ENCODE data around the gene MCF2L2.
A peak's percentile ranks its signal among the peaks of the same experiment; 100 is the strongest.

Gene MCF2L2

GRCh38 chr3:183293966-183294365, 134.5 kb downstream of the MCF2L2 start:
- DNase-seq (ENCODE audit: low read depth): no peak

DNA sequence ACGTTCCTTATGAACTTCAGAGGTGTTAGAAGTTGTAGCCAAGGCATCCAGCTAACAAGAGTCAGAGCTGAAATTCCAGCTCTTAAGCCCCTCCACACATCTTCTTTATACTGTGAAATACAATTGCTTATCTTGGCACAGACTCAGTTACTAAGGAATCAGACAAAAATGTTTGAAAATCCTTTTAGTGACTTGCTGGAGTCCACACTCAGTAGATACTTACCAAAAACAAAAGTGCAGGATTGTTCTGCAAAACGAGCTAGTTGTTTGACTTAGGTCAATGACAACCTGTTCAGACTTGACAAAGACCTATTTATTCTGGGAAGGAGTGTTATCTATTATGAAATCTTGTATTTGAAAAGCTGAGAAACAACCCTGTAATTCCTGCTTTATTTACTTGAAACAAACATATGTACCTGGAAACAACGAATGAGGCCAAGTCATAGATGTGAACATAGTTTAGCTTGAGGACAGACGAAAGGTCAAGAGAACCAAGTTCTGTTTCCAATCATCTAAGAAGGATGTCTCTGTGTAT, 136.9 kb downstream of the MCF2L2 start:
- DNase-seq (ENCODE audit: low read depth): no peak

DNA sequence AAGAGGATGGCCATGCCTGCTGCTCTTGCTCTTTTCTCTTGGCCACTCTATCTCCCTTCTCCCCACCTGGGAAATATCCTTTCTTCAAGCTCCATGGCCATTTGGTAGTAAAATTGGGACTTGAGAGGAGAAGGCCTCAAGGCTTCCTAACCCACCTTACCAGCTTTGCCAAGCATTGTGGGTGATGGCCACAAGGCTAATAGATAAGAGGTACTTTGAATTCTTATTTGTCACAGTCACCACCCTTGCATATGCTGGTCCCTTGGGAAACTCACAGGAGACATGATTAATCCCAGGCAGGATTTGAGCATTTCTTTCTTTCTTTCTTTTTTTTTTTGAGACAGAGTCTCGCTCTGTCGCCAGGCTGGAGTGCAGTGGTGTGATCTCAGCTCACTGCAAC, 138.2 kb downstream of the MCF2L2 start:
- no peak for DNase-seq (ENCODE audit: low read depth)

DNA sequence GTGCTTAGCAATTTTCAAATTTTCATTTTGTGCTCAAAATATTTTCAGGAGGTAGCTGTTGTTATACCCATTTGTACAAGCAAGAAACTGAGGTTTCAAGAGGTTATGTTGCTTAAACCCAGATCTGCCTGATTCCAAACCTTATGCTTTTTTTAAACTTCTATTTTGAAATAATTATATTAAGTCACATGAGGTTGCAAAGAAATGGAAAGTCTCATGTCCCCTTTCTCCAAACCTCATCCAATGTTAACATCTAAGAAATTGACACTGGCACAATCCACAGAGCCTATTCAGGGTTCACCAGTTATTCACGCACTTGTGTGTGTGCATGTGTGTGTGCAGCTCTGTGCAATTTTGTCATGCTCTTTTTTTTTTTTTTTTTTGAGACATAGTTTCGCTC, 140.3 kb downstream of the MCF2L2 start:
- DNase-seq (ENCODE audit: low read depth): no peak

GRCh38 chr3:183287301-183287971, 141.0 kb downstream of the MCF2L2 start:
- peak; percentile 67 for DNase-seq (ENCODE audit: low read depth)

DNA sequence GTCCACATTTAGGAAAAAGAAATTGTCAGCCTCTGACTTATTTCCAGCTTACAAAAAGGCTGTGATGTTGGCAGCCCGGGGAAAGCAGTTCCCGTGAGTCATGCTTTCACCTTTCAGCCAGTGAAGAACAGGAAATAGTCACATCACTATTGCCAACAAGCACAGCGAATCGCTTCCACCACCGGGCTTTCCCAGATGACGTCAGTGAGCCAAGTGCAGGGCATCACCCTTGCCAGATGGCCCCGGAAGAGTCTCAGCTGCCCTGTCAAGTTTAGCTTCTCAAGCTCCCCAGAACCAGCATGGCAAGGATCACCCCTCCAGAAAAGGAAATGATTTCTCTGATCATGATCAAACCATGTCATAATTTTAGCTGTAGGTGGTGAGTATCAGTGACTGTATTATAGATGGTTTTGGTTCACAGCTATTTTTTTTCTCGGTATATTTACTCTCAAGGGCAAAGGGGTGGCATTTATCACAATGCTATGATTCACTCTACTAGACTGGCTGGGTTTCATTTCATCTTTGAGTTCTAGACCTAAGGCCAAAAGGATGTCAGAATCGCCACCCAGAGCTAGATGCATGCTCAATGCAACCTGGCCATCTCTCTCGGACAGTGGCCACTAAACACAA, 142.5 kb downstream of the MCF2L2 start:
- peak; percentile 98 for DNase-seq (ENCODE audit: low read depth)

GRCh38 chr3:183285318-183285717, 143.1 kb downstream of the MCF2L2 start:
- DNase-seq (ENCODE audit: low read depth): no peak

DNA sequence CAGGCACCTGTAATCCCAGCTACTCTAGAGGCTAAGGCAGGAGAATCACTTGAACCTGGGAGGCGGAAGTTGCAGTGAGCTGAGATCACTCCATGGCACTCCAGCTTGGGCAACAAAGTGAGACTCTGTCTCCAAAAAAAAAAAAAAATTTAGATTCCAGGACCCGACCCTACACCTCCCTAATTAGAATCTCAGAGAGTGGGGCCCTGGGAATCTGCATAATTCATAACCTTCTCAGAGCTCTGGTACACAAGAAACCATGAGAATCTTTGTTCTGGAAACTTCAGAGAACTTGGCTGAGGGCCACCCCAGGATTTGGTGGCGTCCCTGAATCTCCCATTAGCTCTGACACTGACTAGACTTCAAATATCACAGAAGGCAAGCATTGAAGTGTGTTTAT, 143.8 kb downstream of the MCF2L2 start:
- no peak for DNase-seq (ENCODE audit: low read depth)

GRCh38 chr3:183283886-183284285, 144.5 kb downstream of the MCF2L2 start:
- peak; percentile 71 for DNase-seq (ENCODE audit: low read depth)

DNA sequence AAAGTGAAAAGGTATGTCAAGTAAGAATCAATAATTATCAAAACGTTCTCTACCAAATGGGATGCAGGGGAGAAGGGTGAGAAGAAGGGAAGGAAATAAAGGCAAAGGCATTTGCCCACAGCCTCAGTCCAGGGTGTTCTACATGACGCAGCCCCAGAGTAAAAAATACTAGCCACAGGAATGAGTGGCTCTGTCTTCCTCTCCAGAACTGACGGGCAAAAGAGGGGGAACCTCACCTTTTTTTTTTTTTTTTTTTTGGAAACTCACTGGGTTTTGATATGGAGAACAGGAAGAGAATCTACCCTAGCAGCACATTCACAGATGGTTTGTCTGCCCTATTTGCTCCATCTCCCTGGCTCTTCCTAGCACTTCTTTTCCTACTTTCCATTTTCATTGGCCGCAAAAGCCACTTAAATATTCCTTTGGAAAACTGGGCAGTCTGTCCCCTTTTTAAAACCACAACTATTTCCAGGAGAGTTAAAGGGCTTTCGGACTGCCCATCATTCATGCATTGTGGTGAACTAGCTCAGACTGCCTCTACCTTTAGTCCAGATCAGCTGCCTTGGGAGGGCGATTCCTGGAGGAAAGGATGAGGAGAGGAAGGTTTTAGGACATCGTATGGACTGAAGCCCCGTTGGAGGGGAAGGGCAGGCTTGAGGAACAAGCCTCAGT, 147.2 kb downstream of the MCF2L2 start:
- no peak for DNase-seq (ENCODE audit: low read depth)

DNA sequence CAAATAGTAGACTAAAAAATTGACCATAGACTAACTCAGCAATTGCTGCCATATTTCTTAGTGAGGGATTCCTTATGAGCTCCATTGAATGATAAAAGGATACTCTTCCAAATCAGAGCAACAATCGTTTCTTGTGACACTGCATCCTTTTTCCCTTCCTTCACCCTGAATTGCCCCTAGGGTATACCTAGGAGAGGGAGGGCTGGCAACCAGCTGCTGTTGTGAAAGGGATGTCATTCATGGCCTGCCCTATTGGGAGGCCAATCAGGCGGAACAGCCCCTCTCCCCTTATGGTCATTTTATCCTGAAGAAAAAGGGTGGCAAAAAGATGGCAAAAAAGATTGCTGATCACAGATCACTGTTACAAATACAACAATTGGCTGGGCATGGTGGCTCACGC, 149.0 kb downstream of the MCF2L2 start:
- DNase-seq (ENCODE audit: low read depth): no peak

- DNase-seq (ENCODE audit: low read depth): peak; percentile 56
Observed at GRCh38 chr3:183278479-183279088, 149.8 kb downstream of the MCF2L2 start.

- no peak for DNase-seq (ENCODE audit: low read depth)
Observed at GRCh38 chr3:183277260-183277659, 151.2 kb downstream of the MCF2L2 start.

DNA sequence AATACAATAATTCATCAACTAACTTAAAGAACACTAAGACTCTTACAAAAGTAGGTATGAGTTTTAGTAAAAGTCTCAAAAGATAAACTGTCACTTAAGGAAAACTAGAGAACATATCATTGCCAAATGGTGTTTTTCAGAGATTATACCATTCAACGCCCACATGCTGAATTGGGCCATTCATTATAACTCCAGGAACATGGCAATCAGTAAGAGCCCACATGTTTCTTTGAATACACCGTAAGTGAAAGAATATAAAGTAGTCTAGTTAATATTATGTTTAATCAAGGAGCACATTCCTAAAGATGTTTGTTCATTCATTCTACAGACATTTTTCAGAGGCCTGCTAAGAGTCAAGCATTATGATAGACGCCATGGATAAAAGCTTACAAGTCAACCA, 152.5 kb downstream of the MCF2L2 start:
- no peak for DNase-seq (ENCODE audit: low read depth)

GRCh38 chr3:183275418-183275817, 153.0 kb downstream of the MCF2L2 start:
- peak; percentile 70 for DNase-seq (ENCODE audit: low read depth)

DNA sequence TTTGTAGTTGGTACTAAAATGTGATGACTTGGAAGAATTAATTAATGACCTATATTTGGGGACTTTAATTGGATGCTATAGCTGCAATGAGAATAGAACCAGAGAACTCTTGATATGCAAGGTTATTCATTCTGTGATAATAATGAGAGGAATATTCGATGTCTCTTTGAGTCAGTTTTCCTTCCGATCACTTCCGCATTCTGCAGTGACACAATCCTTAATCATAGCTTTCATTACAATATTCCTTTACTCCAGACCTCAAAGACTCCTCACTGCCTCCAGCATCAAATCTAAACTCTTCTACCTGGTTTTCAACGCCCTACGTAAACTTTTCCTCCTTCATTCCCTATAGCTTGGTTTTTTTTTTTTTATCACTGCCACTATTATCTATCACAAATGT, 153.8 kb downstream of the MCF2L2 start:
- peak; percentile 90 for DNase-seq (ENCODE audit: low read depth)

- no peak for DNase-seq (ENCODE audit: low read depth)
Observed at GRCh38 chr3:183272791-183273190, 155.6 kb downstream of the MCF2L2 start.

GRCh38 chr3:183272142-183272541, 156.3 kb downstream of the MCF2L2 start:
- DNase-seq (ENCODE audit: low read depth): no peak

DNA sequence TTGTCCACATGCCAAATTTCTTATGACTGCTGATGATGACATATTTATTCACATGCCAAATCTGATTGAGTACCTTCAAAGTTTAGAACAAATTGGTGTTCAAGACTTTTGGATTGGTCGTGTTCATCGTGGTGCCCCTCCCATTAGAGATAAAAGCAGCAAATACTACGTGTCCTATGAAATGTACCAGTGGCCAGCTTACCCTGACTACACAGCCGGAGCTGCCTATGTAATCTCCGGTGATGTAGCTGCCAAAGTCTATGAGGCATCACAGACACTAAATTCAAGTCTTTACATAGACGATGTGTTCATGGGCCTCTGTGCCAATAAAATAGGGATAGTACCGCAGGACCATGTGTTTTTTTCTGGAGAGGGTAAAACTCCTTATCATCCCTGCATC, 158.1 kb downstream of the MCF2L2 start:
- DNase-seq (ENCODE audit: low read depth): no peak

- no peak for DNase-seq (ENCODE audit: low read depth)
Observed at GRCh38 chr3:183269345-183269744, 159.1 kb downstream of the MCF2L2 start.

DNA sequence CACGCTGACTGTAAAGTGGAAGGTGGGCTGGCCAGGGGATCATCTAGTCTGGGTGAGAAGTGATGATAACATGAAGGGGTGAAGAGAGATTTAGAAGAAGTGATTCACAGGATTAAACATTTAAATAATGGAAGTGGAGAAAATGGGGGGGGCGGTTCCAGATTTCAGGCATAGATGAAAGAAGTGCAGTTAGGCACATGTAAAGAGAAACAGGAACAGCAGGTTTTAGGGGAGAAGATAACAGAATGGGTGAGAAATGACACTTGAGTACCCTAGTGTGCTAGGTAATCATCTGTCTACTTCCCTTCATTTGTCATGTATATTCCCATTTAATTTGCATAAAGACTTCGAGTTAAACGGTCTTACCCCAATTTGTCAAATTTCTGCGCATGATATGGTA, 160.1 kb downstream of the MCF2L2 start:
- DNase-seq (ENCODE audit: low read depth): no peak

- DNase-seq (ENCODE audit: low read depth): no peak
Observed at GRCh38 chr3:183267140-183267539, 161.3 kb downstream of the MCF2L2 start.

DNA sequence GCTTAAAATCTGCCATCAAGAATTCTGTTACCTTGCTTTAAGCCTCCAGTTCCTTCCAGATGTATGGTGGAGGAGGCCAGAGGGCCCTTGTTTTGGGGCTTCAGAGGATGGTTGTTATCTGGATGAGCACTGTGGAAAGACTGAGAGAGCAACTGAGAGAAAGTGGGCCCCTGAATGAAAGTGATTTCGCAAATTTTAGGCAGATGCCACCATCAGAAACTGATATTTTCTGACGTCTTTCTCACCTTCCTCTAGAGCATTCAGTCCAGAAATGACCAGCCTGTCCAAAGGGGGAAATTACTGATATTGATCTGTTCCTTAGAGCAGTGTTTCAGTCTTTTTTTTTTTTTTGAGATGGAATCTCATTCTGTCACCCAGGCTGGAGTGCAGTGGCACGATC, 162.0 kb downstream of the MCF2L2 start:
- no peak for DNase-seq (ENCODE audit: low read depth)
